HG03159 (cell line): Measurements from ENCODE around the gene RPUSD1.
"Not testable (repeated sequence)": the region's sequence is repeated elsewhere in the genome, so short reads cannot be mapped to it uniquely, and the experiment has no call there.

Source experiments
- ATAC-seq: cut with Tn5 transposase; IDR thresholded peaks from one replicate; pipeline ENCODE4 v1.9.1; 2021; ENCODE audit warnings: mild to moderate bottlenecking, moderate library complexity; ENCODE audit not compliant: unreplicated experiment

The RPUSD1 gene

DNA sequence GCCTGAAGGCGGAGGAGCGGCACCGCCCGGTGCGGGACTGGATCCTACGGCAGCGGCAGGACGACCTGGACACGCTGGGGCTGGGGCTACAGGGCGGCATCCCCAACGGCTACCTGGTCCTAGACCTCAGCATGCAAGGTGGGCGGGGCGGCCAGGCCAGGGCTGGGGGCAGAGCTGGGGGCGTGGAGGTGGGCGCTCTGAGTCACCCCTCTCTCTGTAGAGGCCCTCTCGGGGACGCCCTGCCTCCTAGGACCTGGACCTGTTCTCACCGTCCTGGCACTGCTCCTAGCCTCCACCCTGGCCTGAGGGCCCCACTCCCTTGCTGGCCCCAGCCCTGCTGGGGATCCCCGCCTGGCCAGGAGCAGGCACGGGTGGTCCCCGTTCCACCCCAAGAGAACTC lies 19.8 kb downstream of the RPUSD1 start:
- ATAC-seq, result no peak

DNA sequence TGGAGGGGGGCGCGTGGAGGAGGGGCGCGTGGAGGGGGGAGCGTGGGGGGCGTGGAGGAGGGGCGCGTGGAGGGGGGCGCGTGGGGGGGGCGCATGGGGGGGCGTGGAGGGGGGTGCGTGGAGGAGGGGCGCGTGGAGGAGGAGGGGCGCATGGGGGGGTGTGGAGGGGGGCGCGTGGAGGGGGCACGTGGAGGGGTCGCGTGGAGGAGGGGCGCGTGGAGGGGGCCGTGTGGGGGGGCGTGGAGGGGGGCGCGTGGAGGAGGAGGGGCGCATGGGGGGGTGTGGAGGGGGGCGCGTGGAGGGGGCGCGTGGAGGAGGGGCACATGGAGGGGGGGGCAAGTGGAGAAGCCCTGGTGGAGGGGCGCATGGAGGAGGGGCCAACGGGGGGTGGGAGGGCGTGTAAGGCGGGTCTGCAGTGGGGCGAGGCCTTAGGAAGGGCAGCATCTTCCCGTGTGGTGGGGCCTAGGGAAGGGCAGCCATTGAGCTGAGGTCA lies 20.4 kb downstream of the RPUSD1 start:
- ATAC-seq, result no peak

DNA sequence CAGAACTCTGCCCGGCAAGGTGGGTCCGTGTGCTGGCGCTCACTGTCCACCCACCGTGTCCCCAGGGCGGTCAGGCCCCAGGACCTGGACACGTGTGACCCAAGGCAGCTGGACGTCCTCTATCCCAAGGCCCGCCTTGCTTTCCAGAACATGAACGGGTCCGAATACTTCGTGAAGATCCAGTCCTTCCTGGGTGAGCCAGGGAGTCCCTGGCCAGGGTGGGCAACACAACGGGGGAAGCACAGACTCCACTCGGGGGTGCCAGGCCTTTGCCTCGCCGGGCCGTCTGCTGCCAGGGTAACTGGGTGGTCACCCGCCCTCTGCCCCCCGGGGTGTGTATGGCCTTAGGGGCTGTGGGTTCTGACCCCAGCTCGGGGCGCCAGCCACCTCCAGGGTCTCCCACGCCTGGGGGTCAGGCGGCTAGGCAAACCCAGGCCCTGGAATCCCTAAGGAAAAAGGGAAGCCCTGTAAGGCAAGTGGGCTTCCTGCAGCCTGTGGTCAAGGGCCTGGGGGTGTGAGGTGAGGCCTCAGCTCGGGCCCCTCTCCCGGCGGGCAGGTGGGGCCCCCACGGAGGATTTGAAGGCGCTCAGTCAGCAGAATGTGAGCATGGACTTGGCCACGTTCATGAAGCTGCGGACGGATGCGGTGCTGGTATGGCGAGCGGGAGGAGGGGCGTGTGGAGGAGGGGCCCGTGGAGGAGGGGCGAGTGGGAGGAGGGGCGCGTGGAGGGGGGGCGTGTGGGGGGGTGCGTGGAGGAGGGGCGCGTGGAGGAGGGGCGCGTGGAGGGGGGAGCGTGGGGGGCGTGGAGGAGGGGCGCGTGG lies 21.2 kb downstream of the RPUSD1 start:
- no peak for ATAC-seq

DNA sequence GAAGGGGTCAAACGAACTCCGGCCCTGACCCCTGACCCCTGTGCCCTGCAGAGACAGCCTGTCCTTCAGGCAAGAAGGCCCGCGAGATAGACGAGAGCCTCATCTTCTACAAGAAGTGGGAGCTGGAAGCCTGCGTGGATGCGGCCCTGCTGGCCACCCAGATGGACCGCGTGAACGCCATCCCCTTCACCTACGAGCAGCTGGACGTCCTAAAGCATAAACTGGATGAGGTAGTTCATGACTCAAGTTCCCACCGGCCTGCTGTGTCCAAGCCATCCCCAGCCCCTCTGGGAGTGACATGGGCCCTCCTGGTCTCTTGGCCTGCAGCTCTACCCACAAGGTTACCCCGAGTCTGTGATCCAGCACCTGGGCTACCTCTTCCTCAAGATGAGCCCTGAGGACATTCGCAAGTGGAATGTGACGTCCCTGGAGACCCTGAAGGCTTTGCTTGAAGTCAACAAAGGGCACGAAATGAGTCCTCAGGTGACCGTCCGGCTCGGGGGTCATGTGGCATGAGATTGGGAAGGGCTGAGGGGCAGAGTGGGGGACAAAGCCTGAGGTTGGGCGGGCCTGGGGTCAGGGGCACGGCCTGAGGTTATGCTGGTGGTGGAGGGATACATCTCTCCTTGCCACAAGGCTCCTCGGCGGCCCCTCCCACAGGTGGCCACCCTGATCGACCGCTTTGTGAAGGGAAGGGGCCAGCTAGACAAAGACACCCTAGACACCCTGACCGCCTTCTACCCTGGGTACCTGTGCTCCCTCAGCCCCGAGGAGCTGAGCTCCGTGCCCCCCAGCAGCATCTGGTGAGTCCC lies 22.0 kb downstream of the RPUSD1 start:
- no peak for ATAC-seq

DNA sequence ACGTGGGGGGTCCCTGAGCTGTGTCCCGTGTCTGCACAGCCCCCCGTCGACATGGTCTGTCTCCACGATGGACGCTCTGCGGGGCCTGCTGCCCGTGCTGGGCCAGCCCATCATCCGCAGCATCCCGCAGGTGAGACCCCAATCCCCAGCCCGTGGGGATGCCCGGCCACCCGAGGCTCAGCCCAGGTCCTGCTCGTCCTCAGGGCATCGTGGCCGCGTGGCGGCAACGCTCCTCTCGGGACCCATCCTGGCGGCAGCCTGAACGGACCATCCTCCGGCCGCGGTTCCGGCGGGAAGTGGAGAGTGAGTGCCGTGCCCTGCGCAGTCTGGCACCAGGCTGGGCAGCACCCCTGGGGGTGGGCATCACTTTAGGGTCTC lies 22.7 kb downstream of the RPUSD1 start:
- ATAC-seq, result no peak

DNA sequence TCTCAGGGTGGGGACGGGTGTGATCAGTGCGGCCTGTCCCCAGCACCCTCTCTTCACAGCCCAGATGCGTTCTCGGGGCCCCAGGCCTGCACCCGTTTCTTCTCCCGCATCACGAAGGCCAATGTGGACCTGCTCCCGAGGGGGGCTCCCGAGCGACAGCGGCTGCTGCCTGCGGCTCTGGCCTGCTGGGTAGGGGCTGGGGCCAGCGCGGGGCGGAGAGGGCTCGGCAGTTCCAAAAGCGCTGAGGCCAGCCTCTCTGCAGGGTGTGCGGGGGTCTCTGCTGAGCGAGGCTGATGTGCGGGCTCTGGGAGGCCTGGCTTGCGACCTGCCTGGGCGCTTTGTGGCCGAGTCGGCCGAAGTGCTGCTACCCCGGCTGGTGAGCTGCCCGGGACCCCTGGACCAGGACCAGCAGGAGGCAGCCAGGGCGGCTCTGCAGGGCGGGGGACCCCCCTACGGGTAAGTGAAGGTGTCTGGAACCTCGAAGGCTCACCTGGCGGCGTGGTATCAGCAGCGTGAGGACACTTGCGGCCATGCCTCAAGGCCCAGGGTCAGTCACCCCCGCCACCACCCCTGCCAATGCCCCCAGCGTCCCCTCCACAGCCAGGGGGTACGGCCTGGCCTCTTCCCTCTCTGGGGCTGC lies 23.2 kb downstream of the RPUSD1 start:
- no peak for ATAC-seq

DNA sequence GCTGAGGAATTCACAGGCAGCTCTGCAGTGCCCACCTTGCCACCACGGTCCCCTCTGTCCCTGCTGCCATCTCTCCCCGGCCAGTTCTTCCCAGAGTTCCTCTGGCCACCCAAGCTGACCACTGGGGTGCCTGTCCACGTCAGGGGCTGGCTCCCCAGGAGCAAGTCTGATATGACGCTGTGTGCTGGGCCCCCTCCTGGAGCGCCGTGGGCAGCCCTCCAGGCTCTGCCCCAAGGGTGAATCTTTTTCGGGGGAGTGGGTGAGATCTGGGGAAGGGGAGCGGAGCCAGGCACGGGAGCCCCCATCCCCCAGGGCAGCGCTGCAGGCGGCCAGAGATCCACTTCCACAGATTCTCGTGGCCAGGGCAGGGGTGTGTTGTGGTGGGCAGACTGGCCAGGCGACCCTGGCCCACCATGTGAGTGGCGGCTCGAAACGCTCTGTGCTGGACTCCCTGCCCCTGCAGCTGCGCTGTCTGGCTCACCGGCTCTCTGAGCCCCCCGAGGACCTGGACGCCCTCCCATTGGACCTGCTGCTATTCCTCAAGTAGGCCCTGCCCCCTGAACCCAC lies 23.9 kb downstream of the RPUSD1 start:
- no peak for ATAC-seq

DNA sequence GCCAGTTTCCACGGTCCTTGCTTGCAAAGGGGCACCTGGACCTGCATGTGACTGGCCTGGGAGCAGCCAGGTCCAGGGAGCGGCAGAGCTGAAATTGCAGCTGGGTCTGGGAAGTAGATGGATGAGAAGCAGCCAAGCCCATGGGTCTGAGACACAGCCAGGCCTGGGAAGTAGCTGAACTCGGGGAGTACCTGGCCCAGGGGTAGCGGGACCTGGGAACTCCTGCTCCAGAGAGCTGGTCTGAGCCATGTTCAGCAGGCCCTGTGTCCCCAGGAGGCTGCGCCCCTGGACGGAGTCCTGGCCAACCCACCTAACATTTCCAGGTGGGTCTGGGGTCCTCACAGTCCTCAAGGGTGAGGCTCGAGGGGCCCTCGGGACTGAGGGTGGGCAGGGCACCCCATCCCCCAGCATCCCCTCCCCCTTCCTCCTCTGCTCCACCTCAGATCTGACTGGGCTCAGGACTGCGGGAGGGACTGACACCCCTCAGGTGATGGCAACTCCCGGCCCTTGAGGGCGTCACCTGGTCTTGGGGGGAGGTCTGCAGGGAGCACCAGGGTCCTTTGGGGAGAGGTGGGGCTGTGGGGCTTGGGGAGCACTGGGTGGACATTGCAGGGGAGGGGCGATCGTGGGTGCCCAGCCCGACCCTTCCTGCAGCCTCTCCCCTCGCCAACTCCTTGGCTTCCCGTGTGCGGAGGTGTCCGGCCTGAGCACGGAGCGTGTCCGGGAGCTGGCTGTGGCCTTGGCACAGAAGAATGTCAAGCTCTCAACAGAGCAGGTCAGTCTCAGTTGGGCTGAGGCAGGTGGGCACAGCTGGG lies 24.6 kb downstream of the RPUSD1 start:
- no peak for ATAC-seq

DNA sequence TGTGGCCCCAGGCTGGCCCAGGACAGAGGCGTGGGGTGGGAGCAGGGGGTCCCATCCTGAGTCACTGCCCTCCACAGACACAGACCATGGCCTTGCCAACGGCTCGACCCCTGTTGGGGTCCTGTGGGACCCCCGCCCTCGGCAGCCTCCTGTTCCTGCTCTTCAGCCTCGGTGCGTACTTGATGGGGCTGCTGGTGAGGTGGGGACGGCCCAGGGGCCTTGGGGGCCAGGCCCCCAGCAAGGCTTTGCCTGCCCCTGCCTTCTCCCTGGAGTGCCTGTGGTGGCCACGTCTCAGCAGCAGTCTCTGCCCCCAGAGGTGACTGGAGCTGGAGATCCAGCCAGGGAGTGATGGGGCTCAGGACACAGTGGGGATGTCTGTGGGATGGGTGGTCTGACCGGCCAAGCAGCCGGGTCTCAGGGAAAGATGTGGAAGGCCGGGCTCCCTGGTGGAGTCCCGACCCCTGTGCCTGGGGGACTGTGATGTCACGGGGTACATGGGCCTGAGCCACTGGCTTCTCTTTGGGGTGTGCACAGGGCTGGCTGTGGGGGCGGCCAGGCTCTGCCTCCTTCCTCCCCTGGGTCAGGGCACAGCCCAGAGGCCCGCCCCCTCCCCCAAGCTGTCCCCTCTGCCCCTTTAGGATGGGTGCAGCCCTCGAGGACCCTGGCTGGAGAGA lies 25.4 kb downstream of the RPUSD1 start:
- no peak for ATAC-seq

DNA sequence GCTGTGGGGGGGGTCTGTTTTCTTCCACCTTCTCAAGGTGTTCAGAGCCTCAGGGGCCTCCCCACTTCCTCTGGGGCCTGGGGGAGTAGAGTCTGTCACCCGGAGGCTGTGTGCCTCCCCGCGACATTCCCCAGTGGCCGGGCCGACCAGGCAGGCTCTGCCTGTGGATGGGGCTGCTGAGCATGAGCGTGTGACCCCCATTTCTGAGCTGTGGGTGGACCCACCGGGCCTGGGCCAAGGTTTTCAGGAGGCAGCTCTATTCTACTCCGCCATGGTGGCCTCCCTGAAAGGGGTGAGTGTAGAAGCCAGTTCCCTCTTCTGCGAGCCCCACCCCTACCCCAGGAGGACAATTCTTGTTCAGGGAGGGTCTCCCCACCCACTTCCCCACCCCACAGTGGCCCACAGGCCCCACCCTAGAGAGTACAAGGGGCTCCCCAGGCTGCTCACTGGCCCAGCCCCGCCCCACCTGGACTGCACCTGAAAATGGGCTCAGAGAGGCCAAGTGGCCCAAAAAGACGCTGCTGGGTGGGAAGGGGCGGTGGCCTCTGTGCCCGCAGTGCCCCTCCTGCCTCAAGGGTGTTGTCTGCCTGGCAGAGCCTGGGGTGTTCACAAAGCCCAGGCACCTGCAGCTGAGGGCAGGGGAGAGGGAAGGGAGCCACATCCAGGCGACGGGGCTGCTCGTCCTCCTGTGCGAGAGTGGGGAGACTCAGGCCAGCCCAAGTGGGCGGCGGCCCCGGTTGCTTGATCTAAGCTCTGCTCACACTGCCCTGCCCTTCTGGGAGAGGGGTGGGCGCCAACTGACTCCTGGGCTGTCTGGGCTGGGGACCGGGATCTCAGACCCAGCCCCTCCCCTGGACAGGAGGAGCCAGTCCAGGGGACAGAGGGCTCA lies 26.3 kb downstream of the RPUSD1 start:
- no peak for ATAC-seq

DNA sequence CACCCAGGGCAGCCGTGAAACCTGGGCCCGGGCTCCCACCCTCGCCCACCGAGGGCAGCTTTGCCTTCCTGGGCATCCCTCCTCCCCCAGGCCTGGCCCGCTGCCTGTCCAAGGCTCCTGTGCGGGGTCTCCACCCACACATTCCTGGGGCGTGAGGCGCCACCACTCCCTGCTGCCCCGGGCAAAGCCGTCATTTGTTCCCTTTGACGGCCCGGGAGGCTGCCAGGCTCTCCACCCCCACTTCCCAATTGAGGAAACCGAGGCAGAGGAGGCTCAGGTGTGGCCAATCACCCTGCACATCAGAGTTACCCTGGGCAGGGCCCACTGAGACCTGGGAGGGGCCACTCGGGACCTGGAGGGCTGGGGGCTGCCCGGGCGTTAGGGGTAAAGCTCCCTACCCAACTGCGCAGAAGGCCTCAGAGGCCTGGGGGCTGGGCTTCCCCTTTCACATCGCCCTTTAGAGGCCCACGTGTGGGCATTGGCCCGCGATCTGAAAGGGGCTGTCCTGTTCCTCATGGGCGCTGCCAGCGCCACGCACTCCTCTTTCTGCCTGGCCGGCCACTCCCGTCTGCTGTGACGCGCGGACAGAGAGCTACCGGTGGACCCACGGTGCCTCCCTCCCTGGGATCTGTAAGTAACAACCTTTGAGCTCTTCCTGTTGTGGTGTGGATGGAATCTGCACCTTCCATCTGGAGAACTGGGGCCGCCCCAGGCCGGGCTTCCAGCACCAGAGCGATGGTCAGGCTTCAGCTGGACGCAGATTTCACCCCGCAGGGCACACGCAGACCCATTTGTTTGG lies 27.4 kb downstream of the RPUSD1 start, which contains the start of gene MSLN:
MSLN (plus strand) TSS at position 190 of the 799 bp plus-strand sequence. CDS start 1,947 bp downstream, outside the sequence.
- no peak for ATAC-seq

DNA sequence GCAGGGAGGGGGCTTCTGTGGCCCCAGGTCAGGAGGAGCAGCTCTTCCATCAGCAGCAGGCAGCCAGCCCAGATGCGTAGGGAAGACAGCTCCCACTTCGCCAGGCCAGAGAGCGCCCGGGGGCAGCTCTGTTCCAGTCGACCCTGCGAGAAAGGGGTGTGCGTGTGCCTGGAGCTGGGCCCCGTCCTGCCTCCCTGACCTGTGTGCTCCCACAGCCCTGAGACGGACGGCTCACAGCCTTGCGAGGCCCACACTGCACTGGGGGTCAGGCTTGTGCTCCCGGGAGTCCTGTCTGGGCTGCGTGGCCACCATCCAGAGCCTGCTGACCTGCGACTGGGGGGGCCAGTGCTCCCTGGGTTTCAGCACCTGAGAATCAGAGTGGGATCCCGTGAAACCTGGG lies 28.1 kb downstream of the RPUSD1 start:
- ATAC-seq, result no peak

DNA sequence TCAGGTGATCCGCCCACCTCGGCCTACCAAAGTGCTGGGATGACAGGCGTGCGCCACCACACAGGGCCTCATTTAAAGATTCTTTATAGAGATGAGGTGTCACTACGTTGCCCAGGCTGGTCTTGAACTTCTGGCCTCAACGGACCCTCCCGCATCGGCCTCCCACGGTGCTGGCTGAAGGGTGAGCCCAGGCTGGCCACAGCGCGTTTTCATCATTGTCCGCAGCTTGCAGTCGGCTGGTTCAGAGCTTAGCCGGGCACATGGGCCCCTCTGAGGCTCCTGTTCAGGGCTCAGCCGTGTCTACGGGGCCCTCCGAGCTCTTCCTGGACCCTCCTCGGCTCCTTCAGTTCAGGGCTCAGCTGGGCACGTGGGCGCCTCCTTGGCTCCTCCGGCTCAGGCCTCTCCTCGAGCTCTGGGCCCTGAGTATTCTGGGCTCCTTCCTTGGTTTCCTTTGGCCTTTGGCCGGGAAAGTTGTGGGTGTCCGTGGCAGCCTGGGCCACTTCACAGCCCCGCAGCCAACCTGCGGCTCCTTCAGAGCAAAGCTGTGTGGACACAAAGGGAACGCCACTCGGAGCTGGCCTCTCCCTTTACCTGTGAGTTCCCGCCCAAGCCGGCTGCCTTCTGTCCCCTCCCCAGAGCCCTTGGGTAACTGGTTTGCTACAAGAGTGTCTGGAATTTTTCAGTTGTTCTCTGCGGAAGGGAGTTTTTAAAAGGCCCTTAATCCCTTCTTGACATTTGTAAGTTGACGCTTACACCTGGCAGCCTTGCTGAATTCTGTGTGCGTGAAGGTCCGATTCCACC lies 28.9 kb downstream of the RPUSD1 start:
- ATAC-seq, result no peak

DNA sequence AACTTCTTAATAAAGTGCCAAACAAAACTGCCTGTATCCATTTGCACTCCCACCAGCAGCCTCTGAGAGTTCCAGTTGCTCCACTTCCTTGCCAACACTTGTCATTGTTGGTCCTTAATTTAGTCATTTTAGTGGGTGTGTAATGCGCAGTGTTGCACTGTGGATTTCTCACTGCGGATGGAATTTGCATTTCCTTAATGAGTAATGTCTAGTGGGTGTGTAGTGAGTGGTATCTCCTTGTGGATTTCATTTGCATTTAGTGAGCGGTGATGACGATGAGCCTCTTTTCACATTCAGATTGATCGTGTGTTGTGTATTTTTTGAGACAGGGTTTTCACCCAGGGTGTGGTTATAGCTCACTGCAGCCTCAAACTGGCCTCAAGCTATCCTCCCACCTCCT lies 31.8 kb downstream of the RPUSD1 start:
- ATAC-seq, result no peak

DNA sequence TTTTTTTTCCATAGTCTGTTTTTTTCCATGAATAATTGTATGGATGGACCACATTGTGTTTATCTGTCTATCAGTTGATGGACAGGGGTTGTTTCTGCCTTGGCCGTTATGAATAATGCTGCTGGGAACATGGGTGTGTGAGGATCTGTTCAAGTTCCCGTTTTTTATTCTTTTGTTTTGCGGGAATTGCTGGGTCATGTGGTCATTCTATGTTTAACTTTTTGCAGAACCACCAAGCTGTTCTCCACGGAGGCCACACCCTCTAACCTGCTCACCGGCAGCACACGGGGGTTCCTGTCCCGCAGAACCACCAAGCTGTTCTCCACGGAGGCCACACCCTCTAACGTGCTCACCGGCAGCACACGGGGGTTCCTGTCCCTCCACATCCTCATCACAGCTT lies 33.5 kb downstream of the RPUSD1 start:
- no peak for ATAC-seq

DNA sequence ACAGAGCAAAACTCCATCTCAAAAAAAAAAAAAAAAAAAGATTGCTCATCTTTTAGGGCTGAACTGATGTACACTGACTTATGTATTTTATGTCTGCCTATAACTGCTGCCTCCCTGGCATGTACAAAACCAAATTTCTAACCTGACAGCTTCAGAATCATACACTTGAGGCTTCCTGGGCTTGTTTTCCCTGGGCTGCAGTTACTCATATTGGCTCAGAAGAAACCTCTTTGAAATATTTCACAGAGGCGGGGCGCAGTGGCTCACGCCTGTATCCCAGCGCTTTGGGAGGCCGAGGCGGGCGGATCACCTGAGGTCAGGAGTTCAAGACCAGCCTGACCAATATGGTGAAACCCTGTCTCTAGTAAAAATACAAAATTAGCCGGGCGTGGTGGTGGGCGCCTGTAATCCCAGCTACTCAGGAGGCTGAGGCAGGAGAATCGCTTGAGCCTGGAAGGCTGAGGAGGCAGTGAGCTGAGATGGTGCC lies 34.0 kb downstream of the RPUSD1 start:
- ATAC-seq, result not testable (repeated sequence)

DNA sequence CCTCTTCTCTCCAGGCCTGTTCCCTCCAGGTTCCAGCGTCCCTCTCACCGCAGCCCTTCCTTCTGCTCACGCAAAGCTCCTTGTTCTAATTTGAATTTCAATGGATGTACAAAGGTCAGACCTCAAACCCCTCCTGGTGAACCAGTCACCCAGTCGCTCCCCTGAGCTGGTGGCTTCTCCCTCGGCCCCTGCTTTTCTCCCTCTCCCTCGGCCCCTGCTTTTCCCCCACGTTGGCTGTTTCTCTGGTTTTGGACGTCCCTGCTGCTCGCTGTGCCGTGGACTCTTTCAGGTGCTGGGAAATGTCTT lies 36.2 kb downstream of the RPUSD1 start:
- ATAC-seq, result no peak
